ENCODE measurements around the gene METTL15. TPM values are rescaled to one million over a fixed set of nuclear protein-coding genes. Genes with fewer than 3 reads are reported as not detected.

METTL15 gene
- total RNA-seq, 1 donor from 2014 or later: 16.7 TPM

DNA sequence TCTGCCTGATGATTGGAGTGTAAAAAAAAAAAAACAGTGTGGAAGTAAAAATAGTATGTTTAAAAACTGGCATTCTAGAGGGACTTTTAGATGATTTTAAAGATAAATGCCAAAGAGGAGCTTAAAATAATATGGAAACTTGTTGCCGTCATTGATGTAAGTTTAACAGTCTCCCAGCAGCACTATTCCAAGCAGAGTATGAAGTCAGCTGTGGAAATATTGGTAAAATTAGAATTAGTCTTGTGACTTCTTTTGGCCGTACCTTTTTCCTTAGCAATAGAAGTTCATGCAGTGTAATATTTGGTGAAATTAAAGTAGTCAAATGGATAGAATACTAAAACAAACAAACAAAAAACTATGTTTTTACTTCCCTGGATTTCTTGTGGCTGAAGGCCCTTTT is 134.9 kb downstream of the METTL15 start:
- Mint-ChIP-seq H3K4me1 (ENCODE audit: low read depth) (no peaks in the 10 kb centered on the region), H3K36me3 (ENCODE audit: insufficient read depth) (peaks cover 9% of the 10 kb centered on the region)

DNA sequence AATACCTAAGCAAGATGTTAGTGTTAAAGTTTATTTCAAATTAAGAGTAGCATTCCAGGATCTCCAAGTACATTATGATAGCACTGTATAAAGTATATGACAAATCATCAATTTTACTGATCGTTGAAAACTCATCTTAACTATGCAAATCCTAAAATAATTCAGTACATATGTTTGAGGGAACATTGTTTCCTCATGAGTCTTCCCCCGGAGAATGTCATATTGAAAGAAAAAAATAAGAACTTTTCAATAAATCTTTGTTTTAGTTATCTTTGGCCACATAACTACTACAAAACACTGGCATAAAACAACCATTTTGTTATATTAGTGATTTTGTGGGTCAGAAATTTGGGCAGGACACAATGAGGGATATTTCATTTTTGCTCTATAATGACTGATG is 135.4 kb downstream of the METTL15 start:
- Mint-ChIP-seq H3K27ac (no peak overlapping the region), H3K27me3 (no peaks in the 10 kb centered on the region), H3K36me3 (ENCODE audit: insufficient read depth) (peaks cover 9% of the 10 kb centered on the region), H3K4me1 (ENCODE audit: low read depth) (no peaks in the 10 kb centered on the region), H3K9me3 (ENCODE audit: low read depth) (peaks cover 4% of the 10 kb centered on the region), H3K4me3 (ENCODE audit: low read depth) (no peak overlapping the region)
- TF ChIP-seq, protein P1, sequence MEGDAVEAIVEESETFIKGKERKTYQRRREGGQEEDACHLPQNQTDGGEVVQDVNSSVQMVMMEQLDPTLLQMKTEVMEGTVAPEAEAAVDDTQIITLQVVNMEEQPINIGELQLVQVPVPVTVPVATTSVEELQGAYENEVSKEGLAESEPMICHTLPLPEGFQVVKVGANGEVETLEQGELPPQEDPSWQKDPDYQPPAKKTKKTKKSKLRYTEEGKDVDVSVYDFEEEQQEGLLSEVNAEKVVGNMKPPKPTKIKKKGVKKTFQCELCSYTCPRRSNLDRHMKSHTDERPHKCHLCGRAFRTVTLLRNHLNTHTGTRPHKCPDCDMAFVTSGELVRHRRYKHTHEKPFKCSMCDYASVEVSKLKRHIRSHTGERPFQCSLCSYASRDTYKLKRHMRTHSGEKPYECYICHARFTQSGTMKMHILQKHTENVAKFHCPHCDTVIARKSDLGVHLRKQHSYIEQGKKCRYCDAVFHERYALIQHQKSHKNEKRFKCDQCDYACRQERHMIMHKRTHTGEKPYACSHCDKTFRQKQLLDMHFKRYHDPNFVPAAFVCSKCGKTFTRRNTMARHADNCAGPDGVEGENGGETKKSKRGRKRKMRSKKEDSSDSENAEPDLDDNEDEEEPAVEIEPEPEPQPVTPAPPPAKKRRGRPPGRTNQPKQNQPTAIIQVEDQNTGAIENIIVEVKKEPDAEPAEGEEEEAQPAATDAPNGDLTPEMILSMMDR (IDR thresholded peaks at IDR 0.05; ENCODE audit: unreplicated experiment): no peak
- DNase-seq (ENCODE audit: low spot score, unreplicated experiment): no peak

More for the DNA sequence above, 134.9 kb downstream of the METTL15 start:
- Mint-ChIP-seq H3K27me3 (no peaks in the 10 kb centered on the region), H3K27ac (no peak overlapping the region), H3K9me3 (ENCODE audit: low read depth) (peaks cover 5% of the 10 kb centered on the region), H3K4me3 (ENCODE audit: low read depth) (no peak overlapping the region)
- TF ChIP-seq, protein P1 (IDR thresholded peaks at IDR 0.05; ENCODE audit: unreplicated experiment): no peak
- no peak for DNase-seq (ENCODE audit: low spot score, unreplicated experiment)

DNA sequence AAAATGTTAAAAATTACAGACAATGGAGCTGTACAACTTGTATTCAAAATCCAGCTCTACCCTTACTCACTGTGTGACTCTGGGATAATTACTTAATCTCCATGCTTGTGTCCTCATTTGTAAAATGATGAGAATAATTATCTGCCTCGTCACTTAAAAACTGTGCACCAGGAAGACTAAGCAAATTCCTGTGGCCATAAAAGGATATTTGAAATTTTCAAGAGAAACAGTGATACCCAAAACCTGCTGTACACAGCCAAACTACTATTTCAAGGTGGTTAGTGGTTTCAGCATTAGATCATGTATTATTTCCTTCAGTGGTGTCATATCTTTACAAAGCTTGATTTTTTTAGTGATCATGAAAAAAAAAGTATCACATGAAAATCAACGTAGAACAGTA is 136.9 kb downstream of the METTL15 start:
- H3K27me3 Mint-ChIP-seq: no peaks in the 10 kb centered on the region
- DNase-seq (ENCODE audit: low spot score, unreplicated experiment): no peak
- no peaks in the 10 kb centered on the region for H3K36me3 Mint-ChIP-seq (ENCODE audit: insufficient read depth)
- no peaks in the 10 kb centered on the region for H3K9me3 Mint-ChIP-seq (ENCODE audit: low read depth)
- H3K4me1 Mint-ChIP-seq (ENCODE audit: low read depth): no peaks in the 10 kb centered on the region
- no peak overlapping the region for H3K4me3 Mint-ChIP-seq (ENCODE audit: low read depth)
- TF ChIP-seq, protein P1 (IDR thresholded peaks at IDR 0.05; ENCODE audit: unreplicated experiment): no peak
- H3K27ac Mint-ChIP-seq: no peak overlapping the region

DNA sequence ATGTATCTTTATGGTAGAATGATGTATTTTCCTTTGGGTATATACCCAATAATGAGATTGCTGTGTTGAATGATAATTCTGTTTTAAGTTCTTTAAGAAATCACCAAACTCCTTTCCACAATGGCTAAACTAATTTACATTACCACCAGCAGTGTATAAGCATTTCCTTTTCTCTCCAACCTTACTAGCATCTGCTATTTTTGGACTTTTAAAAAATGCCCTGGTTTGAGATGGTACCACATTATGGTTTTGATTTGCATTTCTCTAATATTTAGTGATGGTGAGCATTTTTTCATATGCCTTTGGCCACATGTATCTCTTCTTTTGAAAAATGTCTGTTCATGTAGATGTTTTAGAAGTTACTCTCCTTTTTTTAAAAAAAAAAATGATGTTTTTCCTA is 142.0 kb downstream of the METTL15 start:
- peaks cover 11% of the 10 kb centered on the region for H3K36me3 Mint-ChIP-seq (ENCODE audit: insufficient read depth)
- peaks cover 13% of the 10 kb centered on the region for H3K9me3 Mint-ChIP-seq (ENCODE audit: low read depth)
- no peak overlapping the region for H3K27ac Mint-ChIP-seq
- no peaks in the 10 kb centered on the region for H3K27me3 Mint-ChIP-seq
- TF ChIP-seq, protein P1 (IDR thresholded peaks at IDR 0.05; ENCODE audit: unreplicated experiment): no peak
- no peaks in the 10 kb centered on the region for H3K4me1 Mint-ChIP-seq (ENCODE audit: low read depth)
- H3K4me3 Mint-ChIP-seq (ENCODE audit: low read depth): no peak overlapping the region
- no peak for DNase-seq (ENCODE audit: low spot score, unreplicated experiment)

DNA sequence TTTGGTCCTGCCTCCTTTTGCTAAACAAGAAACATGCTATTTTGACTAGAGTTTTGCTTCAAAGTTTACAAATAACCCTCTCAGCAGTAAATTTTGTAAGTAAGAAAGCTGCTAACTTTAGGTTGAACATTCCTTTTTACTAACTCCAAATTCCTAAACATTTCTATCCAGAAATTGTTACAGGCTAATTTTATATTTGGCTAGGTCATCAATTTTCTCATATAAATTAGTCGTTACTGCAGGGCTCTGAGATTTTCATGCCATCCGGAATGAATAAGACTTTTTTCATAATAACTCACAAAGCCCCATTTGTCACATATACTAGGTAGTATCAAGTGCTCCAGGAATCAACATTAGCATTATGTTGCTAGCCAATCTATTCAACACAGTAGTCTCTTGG is 143.1 kb downstream of the METTL15 start:
- Mint-ChIP-seq H3K27ac (no peak overlapping the region), H3K36me3 (ENCODE audit: insufficient read depth) (peaks cover 17% of the 10 kb centered on the region), H3K9me3 (ENCODE audit: low read depth) (peaks cover 20% of the 10 kb centered on the region), H3K4me1 (ENCODE audit: low read depth) (no peaks in the 10 kb centered on the region), H3K27me3 (no peaks in the 10 kb centered on the region), H3K4me3 (ENCODE audit: low read depth) (no peak overlapping the region)
- TF ChIP-seq, protein P1 (IDR thresholded peaks at IDR 0.05; ENCODE audit: unreplicated experiment): no peak
- no peak for DNase-seq (ENCODE audit: low spot score, unreplicated experiment)
